Measurements from ENCODE around the gene DCUN1D1. TPM values are rescaled to one million over a fixed set of nuclear protein-coding genes. Genes with fewer than 3 reads are reported as not detected.

Gene DCUN1D1
- total and polyA plus RNA-seq, 2 of the 13 experiments (the other 11 are each of a cell fraction or from before 2014, with no cell fraction given) = 10.5 to 39.7 TPM

- TF ChIP-seq ZNF609 (CRISPR knock-in tag; IDR thresholded peaks at IDR 0.05; ENCODE audit: borderline replicate concordance) = no peak
- no peak for TF ChIP-seq ATF5 (CRISPR knock-in tag; IDR thresholded peaks at IDR 0.05; ENCODE audit: low read depth)
- no peak for TF ChIP-seq E2F5 (CRISPR knock-in tag; conservative IDR thresholded peaks at IDR 0.05)
- no peak for TF ChIP-seq RXRB (CRISPR knock-in tag; IDR thresholded peaks at IDR 0.05; ENCODE audit: borderline replicate concordance)
- no peak for TF ChIP-seq ELF3 (CRISPR knock-in tag; IDR thresholded peaks at IDR 0.05)
- no peak for TF ChIP-seq ZNF7 (CRISPR knock-in tag; IDR thresholded peaks at IDR 0.05)
- TF ChIP-seq ZNF292 (CRISPR knock-in tag; IDR thresholded peaks at IDR 0.05; ENCODE audit: borderline replicate concordance, low read depth) = no peak
Measured at GRCh38 chr3:182917134-182917533, 63.2 kb downstream of the DCUN1D1 start (continued).
